NCI-H1436 treated with DMSO at 0.1 percent for 48 hours (cell line): ENCODE results near the gene PRKCA.
"Not testable (repeated sequence)": the region's sequence is repeated elsewhere in the genome, so short reads cannot be mapped to it uniquely, and the experiment has no call there.

ENCODE experiments used
- DNase-seq: peaks from one replicate; lab custom pipeline; 2025; lab: John Stamatoyannopoulos, UW

Gene PRKCA

DNA sequence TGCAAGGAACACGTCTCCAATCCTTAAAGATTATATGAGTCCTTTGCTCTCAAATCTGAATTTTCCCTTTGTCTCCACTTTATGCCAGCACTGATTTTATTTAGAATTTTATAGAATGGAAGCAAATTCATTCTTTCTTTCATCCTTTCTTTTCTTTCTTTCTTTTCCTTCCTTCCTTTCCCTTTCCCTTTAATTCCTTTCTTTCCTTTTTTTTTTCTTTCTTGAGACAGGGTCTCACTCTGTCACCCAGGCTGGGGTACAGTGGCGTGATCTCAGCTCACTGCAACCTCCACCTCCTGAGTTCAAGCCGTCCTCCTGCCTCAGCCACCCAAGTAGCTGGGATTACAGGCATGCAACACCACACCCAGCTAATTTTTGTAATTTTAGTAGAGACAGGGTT, 187.2 kb downstream of the PRKCA start:
- not testable (repeated sequence) for DNase-seq

DNA sequence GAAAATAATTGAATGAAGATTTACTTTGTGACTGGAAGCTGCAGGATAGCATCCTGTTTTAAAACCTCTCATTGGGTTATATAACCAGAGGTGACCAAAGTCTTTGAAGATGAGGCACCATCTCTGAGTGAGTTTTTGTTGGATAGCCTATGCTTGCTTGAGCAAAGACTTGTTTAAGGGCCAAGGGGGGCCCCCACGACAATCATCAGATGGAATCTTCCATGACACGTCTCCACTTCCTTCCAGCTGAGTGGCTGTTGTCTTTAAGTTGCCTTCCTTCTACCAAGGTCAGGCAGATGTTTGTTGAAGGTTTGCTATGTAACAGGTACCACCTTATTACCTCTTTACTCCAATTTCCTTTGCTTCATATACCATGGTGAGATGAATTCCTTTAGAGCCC, 188.8 kb downstream of the PRKCA start:
- DNase-seq = no peak

DNA sequence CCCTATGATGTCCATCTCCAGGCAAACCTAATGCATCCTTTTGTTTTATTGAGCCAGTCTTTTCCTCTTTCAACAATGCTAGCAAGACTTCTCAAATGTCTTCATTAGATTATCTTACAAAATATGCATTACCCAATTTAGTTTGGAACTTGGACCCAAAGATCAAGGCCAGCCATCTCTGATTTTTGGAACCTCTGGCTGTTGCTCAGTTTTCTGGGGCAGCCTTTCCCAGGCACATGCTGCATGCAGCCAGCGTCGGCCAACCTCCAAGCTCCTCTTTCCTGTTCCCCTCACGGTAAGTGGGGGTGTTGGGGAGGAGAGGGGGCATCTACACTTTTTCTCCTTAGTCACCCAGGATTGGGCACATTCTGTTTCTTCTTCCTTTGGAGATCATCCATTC, 189.3 kb downstream of the PRKCA start:
- DNase-seq = no peak

DNA sequence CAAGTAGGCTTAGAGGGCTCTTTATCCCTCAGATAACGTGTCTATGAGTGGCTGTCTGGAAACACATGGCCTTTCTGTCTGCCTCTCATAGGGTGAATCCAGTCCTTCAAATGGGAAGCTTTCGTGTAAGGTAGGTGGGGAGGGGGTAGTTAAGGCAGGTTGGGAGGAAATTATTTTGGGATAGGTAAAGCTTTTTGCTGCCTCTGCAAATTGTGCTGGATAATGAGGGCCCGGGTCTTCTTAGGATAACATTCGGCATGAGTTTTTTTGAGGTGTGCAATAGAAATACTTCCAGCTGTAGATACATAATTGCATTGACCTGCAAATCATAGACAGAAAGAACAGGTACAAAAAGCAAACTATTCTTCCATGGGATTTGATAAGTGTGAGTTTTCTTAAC, 189.7 kb downstream of the PRKCA start:
- no peak for DNase-seq

DNA sequence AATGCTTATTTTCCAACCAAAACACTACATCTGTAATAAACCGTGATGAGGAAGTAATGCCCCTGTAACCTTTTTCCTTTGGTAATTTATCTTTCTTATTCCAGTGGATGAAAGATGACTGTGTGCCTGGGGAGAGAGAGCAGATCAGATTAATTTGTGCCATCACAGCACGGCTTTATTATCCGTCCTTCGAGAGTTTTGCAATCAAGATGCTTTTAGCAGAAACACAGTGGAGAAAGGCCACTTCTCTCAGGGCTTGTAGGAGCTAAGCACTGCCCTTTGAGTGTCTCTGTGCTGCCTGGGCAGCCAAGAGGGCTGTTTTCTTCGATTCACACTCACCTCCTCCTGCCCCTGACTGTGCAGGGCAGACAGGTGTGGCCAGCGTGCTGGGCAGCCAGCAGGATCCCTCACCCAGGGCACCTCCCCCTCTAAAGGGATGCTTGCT, 190.2 kb downstream of the PRKCA start:
- DNase-seq = peak; percentile 11

DNA sequence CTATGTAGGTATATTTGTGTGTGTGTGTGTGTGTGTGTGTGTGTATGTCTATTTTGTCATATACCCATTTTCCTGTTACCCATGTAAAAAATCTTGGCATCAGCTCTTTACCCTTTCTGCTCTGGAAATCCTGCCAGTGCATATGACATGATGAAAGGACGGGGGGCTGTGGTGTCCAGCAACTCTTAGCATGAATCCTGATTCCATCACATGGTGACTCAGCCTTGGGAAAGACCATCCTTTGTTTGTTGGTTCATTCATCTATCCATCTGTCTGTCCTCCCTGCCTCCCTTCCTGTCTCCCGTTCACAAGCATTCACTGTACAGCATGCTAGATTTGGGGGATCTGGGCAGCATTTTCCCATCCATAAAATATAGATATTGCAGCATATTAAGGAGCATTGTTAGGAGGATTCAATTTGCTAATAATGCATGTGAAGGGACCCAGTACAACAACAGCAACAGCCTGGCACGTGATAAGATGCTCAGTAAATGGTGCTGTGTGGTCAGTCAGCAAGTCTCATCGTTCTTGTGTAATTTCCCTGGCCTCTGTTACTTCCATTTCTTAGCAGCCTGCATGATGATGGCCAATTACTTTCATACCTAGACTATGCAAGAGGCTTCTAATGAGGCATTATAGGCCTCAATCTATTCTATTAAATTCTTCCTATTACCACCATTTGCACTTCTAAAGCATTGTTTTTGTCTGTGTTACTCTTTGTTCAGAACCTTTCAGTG, 191.0 kb downstream of the PRKCA start:
- DNase-seq = no peak

DNA sequence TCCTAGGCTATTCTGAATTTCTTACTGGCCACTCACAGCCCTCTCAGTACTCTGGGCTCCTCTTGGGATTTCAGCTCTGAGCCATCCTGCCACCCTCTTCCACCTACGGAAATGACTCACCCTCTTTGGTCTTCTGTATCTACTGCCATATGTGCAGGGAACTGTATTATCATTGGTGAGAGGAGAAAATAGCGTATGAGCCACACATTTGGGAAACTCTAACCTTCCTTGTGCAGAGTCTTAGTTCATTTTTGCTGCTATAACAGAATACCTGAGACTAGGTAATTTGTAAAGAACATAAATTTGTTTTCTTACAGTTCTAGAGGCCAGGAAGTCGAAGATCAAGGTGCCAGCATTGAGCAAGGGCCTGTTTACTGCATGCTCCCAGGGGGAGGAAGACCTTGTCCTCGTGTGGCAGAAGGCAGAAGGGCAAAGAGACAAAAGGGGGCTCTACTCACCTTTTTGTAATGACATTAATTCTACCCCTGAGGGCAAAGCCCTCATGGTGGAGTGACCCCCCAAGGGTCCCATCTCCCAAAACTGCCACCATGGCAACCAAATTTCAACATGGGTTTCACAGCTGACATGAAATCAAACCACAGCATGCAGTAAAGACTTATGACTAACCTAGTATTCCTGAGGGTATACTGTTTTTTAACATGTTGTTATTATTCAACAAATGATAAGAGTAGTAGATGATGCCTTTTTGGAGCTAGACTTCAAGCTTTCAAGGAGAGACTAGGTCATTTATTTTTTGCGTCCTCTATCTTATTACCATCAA, 191.8 kb downstream of the PRKCA start:
- peak; percentile 41 for DNase-seq

DNA sequence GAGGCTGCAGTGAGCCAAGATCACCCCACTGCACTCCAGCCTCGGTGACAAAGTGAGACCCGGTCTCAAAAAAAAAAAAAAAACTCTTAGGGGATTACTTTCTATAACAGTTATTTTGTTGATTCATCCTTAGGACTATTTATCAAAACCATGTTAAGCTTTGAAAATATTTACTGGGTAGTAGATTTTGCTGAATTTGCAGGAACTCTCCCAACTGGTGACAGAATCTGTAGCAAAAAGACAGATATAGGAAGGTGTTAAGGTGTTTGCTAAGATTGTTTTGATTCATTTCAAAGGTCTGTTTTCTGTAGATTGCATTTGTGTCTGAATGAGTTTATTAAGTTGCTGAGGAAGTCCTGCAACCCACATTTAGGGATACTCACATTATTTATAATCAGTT, 192.6 kb downstream of the PRKCA start:
- DNase-seq = no peak

DNA sequence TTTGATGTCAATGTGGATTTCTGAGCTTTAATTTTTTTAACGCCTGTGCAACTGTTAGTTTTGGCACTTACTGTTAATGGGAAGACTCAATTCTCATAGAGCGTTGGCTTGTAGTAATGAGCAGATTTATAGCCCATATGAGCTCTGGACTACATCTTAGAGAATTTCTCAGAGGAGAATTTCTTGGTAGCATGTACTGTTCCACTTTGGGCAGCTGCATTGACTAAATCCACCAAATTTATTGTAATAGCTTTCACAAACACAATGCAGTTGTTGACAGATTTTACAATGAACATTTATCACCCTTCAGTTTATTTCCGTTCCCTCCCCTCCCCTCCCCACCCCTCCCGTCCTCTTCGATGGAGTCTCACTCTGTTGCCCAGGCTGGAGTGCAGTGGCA, 193.9 kb downstream of the PRKCA start:
- no peak for DNase-seq

DNA sequence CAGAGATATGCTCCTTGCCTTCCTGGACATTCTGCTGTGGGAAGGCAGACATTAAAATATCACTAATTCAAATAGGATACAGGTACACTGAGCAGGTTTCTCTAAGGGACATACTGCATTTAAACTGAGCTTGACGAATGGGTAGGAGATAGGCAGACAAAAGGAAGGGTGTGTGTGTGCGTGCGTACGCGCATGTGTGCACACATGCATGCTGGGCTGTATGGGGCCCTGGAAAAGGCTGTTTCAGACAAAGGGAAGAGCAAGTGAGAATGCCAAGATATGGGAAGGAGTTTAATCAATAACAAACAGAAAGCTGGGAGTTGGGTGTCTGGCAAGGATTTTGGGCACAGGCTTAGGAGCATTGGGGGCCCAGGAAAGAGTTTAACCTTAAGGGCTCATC, 196.2 kb downstream of the PRKCA start:
- no peak for DNase-seq

DNA sequence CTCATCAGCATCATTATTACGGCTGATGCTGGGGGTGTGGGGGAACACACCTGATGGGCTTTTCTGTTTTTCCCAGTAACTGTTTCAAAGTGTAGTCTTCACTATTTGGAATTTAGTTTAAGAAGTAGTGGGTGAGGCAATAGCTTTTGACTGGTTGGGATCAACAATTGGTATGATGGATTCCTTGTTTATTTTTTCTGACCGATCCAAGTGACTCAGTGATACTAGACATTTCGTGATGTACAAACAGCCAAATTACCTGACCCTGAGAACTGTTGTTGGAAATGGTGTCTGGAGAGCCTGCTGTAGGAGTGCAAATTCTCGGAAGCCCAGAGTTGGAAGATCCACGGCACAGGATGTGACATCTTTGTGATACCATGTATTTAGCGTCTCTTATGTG, 204.2 kb downstream of the PRKCA start:
- no peak for DNase-seq

DNA sequence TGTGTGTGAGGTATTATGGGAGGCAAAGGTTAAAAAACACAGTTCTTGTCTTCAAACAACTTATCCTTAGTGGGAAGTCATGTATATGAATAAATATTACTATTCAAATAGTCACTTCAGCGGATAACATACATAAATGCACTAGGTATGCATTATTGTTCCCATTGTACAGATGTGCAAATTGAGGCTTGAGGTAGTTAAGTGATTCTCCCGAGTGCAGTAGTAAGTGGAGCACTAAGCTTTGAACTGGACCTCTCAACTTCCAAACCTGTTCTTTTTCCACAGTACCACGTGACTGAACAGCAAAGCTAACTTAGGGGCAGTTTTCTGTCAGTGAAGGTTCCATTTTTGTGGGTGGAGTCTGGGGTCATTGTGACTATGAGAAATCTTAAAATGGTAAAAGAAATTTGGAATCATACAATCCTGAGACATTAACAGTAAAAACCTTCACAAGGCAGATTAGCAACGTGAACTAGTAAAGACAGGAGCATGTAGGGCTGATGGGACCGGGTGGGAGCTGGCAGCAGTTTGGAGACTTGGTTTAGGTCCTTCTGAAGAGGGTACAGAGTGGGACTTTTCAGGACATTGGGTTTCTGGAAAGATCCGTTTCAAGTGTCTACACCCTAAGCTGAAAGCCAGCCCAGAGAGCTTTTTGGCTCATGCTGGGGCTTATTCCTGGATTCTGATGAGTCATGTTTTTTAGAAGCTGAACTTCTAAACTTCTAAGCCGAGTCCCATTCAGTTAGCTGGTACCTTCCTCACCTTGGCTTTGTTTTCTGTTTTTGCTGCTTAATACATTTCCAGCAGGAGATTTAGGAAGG, 204.9 kb downstream of the PRKCA start:
- DNase-seq = no peak

DNA sequence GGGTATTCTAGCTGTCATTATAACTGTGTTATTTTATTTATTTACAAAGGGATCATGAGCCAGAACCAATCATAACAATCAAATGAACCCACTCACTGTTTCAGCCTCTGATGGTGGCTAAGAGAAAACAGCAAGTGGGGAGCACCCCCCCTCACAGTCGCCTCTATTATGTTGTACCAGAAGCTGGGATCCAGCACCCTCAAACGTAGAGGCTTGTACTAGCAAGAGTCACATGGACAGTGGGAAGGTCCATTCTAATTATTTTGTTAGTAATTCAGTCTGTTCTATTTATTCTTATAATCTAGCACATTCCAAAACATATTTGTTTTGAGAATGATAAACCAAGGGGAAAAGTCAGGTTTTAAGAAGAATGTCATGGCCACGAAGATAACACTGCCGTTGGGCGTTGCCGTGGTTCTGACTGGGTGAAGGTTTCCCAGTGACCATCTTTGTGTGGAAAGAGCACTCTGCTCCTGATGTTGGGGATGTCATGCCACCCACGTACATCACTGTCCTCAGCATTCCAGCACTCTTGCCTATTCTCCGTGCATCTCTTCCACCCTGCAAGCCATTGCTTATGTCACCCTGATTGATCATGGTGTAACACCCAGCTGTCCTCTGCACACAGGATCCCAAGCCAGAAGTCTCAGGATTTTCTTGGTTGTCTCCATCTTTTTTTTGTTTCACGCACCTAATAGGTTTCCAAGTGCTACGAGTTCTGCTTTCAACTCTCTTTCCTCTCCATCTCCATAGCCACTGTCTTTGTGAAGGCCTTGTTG, 205.8 kb downstream of the PRKCA start:
- no peak for DNase-seq

DNA sequence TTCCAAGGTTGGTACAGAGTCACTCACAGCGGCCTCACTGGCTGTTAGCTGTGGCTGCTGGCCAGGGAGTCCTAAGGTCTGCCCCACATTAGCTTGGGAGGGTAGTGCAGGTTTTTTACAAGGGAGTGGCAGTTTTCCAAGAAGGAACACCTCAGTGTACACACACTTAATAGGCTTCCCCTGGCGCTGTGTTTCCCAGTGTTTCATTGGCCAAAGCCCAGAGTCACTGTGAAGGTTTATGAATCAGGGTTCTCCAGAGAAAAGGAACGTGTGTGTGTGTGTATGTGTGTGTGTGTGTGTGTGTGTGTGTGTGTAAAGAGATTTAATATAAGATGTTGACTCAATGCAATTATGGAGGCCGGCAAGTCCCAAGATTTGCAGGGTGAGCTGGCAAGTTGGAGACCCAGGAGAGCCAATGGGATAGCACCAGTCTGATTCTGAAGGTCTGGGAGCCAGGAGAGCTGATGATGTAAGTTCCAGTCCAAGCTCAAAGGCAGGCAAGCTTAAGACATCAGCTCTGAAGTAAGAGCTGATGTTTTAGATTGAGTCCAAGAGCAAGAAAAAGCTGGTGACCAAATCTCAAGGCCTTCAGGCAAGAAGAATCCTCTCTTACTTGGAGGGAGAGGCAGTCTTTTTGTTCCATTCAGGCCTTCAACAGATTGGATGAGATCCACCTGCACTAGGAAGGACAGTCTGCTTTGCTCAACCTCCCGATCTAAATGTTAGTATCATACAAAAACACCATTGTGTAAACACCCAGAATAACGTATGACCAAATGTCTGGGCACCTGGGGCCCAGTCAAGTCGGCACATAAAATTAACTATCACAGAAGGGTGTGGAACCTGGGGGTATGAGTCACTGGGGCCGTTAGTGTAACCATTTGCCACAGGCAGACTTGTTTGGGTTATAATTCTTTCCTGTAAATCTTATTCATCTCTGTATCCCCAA, 206.8 kb downstream of the PRKCA start:
- no peak for DNase-seq

DNA sequence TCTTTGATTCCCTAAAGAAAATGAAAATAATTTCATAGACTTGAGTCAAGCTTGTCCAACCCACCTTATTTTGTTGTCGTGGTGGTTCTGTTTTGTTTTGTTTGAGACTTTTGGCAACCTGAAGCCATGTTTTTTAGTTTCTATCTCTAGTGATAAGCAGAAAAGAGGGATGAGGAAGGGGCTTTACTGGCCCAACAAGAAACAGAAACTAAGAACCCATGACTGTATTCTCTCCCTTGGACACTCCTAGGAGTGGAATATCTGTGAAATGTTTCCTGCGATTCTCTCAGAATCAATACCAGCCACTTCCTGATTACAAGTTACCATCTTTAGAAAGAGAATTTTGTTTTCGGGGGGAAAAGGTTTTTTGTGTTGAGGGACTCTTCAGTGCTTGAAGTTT, 207.5 kb downstream of the PRKCA start:
- no peak for DNase-seq

DNA sequence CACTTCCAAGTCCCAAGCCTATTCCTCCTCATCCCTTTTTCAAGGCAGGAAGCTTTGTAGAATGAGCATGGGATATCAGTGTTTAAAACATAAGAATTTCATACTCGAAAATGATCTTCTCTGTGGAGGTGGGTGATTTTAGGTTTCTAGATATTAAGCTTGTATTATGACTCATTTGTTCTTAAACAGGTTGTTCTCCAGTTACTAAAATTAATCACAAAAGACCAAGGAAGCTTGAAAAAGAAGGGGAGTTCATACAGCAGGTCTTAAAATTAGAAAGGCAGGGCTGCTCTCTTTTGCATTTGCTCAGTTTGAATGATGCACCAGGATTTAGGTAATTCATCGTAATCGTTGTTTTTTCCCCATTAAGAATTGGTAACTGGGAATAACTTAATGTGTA, 208.7 kb downstream of the PRKCA start:
- DNase-seq = no peak

DNA sequence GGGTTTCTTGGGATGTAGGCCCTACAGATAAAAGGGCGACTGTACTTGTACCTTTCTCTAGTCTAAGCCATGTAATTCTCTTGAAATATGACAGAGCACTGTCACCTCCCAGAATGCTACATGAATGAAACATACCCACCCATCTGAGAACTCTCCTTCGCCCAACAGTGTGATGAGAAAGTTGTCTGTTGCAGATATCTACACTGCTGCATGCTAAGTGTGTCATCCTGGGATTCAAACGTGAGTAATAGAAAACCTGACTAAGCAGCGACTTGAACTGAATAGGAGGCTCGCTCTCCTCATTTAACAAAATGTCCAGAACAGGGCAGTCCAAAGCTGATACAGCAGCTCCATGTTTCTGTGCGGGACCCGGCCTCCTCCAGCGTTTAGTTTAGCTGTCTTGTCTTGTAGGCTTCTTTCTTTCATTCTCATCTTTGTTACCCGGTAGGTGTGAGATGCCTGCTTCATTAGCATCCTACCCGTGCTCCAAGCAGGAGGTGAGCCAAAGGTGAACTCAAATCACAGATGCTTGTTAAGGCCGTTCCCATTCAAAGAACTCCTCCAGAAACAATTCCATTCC, 211.9 kb downstream of the PRKCA start:
- DNase-seq = no peak

DNA sequence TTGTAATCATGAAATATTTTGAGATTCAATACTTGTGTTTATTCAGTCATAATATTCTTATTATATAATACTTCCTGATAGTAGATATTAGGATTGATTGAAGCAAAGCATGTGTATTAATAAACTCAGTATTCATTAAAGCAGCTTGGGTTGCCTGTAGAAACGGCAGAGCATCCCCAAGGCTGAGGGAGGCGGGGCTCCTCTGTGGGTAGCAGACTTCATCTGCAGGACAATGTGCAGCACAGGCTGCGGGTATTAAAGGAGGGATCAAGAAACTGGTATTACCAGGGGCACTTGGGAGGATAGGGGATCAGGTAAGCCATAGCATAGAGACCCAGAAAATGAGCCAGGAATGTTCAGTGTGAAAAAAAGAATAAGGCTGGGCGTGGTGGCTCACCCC, 213.6 kb downstream of the PRKCA start:
- DNase-seq = no peak

DNA sequence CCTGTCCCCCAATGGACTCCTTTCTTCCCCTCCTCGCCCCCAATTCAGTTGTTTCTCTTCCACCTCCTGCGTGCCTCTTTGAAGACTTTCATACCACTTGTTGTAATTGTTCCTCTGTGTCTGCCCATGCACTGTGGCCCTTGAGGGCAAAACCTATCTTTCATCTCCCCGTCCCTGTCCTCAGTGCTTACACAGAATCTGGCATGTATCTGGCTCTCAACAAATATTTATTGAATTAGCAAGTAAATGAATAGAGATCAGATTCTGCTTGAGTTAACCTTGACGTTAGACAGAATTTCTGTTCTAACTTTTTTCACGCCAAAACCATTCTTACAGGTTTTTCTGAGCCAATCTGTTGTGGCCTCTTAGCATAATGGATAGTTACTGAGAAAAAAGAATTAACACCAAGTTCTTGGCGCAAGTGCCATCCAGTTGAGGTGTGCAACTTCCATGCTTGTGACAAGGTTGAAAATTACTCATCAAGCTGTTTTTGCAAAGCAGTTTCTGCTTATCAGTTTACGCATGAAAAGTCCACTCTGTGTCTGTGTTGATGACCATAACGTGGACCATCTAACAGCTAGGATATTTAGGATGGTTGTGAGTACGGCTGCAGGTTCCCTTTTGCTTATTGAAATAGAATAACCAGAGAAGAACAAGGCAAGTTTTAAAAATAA, 215.1 kb downstream of the PRKCA start:
- DNase-seq = no peak

DNA sequence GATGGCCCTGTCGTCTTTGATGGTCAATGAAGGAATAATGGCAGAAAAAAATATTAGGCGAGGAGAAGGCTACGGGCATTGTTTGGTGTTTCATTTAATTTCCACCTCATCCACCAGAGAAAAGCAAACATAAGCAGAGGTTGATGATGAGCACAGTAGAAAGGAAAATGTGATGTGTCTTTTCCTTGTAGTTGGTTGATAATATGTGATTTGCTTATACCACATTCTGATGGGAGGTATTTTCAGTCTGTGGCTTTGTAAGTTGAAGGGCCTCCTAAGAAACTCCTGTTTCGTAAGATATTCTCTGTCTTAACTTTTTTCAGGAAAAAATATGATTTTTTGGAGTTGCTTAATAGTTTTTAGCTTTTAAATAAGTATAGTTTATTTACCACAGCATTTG, 215.7 kb downstream of the PRKCA start:
- DNase-seq = no peak
